Measurements from ENCODE around the gene PRPH. TPM values are rescaled to one million over a fixed set of nuclear protein-coding genes. Genes with fewer than 3 reads are reported as not detected.

The PRPH gene
- polyA plus RNA-seq, 1 donor (not counting 4 experiments of a cell fraction or from before 2014, with no cell fraction given), result 0.05 TPM

GRCh38 chr12:49288922-49289555, 5.9 kb upstream of the PRPH start:
- no peak overlapping the region for H2AFZ ChIP-seq (ENCODE audit: control insufficient read depth, low read length)
- DNase-seq (ENCODE audit: low read depth, low spot score), result no peak
- H3K27ac ChIP-seq (ENCODE audit: control insufficient read depth, insufficient read depth, low read length), result no peak overlapping the region
- no peak overlapping the region for H3K9ac ChIP-seq (ENCODE audit: control insufficient read depth, extremely low read depth, insufficient read depth, low read length)
- peaks cover 13% of the 10 kb centered on the region for H3K4me1 ChIP-seq (ENCODE audit: control insufficient read depth, extremely low read depth, insufficient read depth, low read length)
- peaks cover 1% of the 10 kb centered on the region for H3K27me3 ChIP-seq (ENCODE audit: control insufficient read depth, extremely low read depth, insufficient read depth, low read length)
- dilution Hi-C loops (cut with MboI; ENCODE audit: extremely low pct_ligation_motif_present, low sequenced_read_pairs), result no loop called here
- TF ChIP-seq EZH2 (IDR thresholded peaks at IDR 0.05; ENCODE audit: low read length) (no peak), CTCF (optimal IDR thresholded peaks at IDR 0.05 in 1 of 3, IDR thresholded peaks at IDR 0.05 in 1 of 3, conservative IDR thresholded peaks at IDR 0.05 in 1 of 3; ENCODE audit: extremely low read depth in 1 of 3, insufficient read depth in 2 of 3, low read length in 3 of 3) (no peak)
- H3K4me3 ChIP-seq (ENCODE audit: control insufficient read depth in 2 of 3, extremely low read depth in 1 of 3, insufficient read depth in 2 of 3, low read depth in 1 of 3, low read length in 3 of 3), result no peak overlapping the region
- no peaks in the 10 kb centered on the region for H4K20me1 ChIP-seq (ENCODE audit: control insufficient read depth, extremely low read depth, insufficient read depth, low read length)
- peak; percentile 58 for FAIRE-seq
- H3K36me3 ChIP-seq (ENCODE audit: control insufficient read depth in 2 of 2, extremely low read depth in 1 of 2, insufficient read depth in 2 of 2, low read length in 2 of 2), result no peaks in the 10 kb centered on the region
- H3K79me2 ChIP-seq (ENCODE audit: control insufficient read depth, insufficient read depth, low read length), result no peaks in the 10 kb centered on the region
- H3K9me3 ChIP-seq (ENCODE audit: control insufficient read depth, low read depth, low read length), result no peaks in the 10 kb centered on the region
- no peak overlapping the region for H3K4me2 ChIP-seq (ENCODE audit: control insufficient read depth, extremely low read depth, insufficient read depth, low read depth, low read length)
- H3K9me1 ChIP-seq (ENCODE audit: control insufficient read depth, extremely low read depth, insufficient read depth, low read length), result no peaks in the 10 kb centered on the region

- no peaks in the 10 kb centered on the region for H3K36me3 ChIP-seq (ENCODE audit: control insufficient read depth in 2 of 2, extremely low read depth in 1 of 2, insufficient read depth in 2 of 2, low read length in 2 of 2)
- FAIRE-seq (no peak), DNase-seq (ENCODE audit: low read depth, low spot score) (no peak)
- H3K27ac ChIP-seq (ENCODE audit: control insufficient read depth, insufficient read depth, low read length), result no peak overlapping the region
- H3K4me1 ChIP-seq (ENCODE audit: control insufficient read depth, extremely low read depth, insufficient read depth, low read length), result peaks cover 21% of the 10 kb centered on the region
- H2AFZ ChIP-seq (ENCODE audit: control insufficient read depth, low read length), result peak overlapping the region; percentile 47
- H3K9me1 ChIP-seq (ENCODE audit: control insufficient read depth, extremely low read depth, insufficient read depth, low read length), result no peaks in the 10 kb centered on the region
- no peaks in the 10 kb centered on the region for H3K79me2 ChIP-seq (ENCODE audit: control insufficient read depth, insufficient read depth, low read length)
- dilution Hi-C loops (cut with MboI; ENCODE audit: extremely low pct_ligation_motif_present, low sequenced_read_pairs), result no loop called here
- no peak for TF ChIP-seq EZH2 (IDR thresholded peaks at IDR 0.05; ENCODE audit: low read length)
- no peak for TF ChIP-seq CTCF (optimal IDR thresholded peaks at IDR 0.05 in 1 of 3, IDR thresholded peaks at IDR 0.05 in 1 of 3, conservative IDR thresholded peaks at IDR 0.05 in 1 of 3; ENCODE audit: extremely low read depth in 1 of 3, insufficient read depth in 2 of 3, low read length in 3 of 3)
- H3K4me2 ChIP-seq (ENCODE audit: control insufficient read depth, extremely low read depth, insufficient read depth, low read depth, low read length), result no peak overlapping the region
- no peaks in the 10 kb centered on the region for H4K20me1 ChIP-seq (ENCODE audit: control insufficient read depth, extremely low read depth, insufficient read depth, low read length)
- no peak overlapping the region for H3K4me3 ChIP-seq (ENCODE audit: control insufficient read depth in 2 of 3, extremely low read depth in 1 of 3, insufficient read depth in 2 of 3, low read depth in 1 of 3, low read length in 3 of 3)
- no peak overlapping the region for H3K9ac ChIP-seq (ENCODE audit: control insufficient read depth, extremely low read depth, insufficient read depth, low read length)
- no peaks in the 10 kb centered on the region for H3K9me3 ChIP-seq (ENCODE audit: control insufficient read depth, low read depth, low read length)
- H3K27me3 ChIP-seq (ENCODE audit: control insufficient read depth, extremely low read depth, insufficient read depth, low read length), result peaks cover 35% of the 10 kb centered on the region
Measured at GRCh38 chr12:49292729-49293055, 2.3 kb upstream of the PRPH start.

Measured in keratinocyte (primary cell).